GDM1 (cell line): Measurements from ENCODE around the gene RYR1.
"Not testable (repeated sequence)": the region's sequence is repeated elsewhere in the genome, so short reads cannot be mapped to it uniquely, and the experiment has no call there.

Experiments
- DNase-seq: peaks from one replicate; lab custom pipeline; 2025; lab: John Stamatoyannopoulos, UW

RYR1 gene

GRCh38 chr19:38514812-38515633 lies 81.5 kb downstream of the RYR1 start:
- peak; percentile 41 for DNase-seq

DNA sequence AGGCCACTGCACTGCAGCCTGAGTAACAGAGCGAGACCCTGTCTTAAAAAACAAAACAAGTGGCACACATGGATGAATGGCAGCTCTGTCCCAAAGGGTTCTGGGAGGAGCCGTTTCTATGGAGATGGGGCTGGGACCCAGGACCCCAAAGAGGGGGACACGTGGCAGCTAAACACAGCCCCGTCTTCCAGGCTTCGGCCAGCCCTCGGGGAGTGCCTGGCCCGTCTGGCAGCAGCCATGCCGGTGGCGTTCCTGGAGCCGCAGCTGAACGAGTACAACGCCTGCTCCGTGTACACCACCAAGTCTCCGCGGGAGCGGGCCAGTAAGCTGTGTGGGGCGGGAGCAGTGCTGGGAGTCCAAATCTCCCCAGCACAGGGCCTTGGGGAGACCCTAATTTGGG lies 82.4 kb downstream of the RYR1 start:
- no peak for DNase-seq

DNA sequence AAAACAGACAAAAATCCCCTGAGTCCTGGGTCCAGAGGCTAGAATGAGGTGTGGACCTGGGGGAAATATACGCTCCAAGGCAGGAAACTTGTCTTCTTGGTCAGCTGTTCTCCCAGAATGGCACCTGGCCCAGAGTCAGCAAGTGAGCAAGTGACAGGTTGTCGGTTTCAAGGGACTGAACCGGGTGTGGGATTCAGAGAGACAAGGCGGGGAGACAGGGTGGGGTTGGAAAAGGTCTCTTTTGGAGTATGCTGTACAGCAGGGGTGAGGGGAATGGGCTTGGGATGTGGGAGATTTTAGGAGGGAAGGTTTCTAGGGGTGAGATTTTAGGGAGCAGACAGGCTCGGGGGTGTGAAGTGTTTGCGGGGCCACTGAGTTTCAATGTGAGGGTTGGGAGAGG lies 83.3 kb downstream of the RYR1 start:
- no peak for DNase-seq

GRCh38 chr19:38517321-38517720 lies 83.8 kb downstream of the RYR1 start:
- DNase-seq = no peak

DNA sequence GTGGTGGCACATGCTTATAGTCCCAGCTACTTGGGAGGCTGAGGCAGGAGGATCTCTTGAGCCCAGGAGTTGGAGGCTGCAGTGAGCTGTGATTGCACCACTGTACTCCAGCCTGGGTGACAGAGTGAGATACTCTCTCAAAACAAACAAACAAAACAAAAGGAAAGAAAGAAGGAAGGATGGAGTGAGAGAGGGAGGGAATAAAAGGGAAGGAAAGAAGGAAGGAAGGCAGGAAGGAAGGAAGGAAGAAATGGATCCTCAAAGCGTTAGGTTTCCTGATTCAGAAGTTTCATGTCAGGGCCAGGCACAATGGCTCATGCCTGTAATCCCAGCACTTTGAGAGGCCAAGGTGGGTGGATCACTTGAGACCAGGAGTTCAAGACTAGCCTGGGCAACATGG lies 84.5 kb downstream of the RYR1 start:
- not testable (repeated sequence) for DNase-seq

GRCh38 chr19:38519168-38519567 lies 85.7 kb downstream of the RYR1 start:
- no peak for DNase-seq

GRCh38 chr19:38519988-38520387 lies 86.5 kb downstream of the RYR1 start:
- no peak for DNase-seq

- no peak for DNase-seq
These were observed 89.4 kb downstream of the RYR1 start for GRCh38 chr19:38522915-38523314.

GRCh38 chr19:38523319-38523718 lies 89.8 kb downstream of the RYR1 start:
- no peak for DNase-seq

DNA sequence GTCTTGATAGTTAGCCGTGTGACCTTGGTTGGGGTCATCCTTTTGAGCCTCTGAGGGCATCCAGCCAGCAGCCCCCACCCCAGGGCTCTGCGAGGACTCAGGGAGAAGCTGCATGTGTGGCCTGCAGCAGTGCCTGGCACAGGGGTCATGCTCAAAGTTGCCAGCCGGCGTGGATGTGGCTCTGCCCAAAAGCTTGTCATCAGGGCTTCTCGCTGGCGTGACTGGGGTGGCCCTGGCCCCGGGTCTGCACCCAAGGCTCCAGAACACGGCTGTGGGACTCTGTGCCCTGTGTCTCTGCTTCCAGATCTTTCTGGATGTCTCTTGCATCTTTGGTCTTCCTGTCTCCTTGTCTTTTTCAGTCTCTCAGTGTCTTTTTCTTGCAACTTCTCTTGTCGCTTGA lies 90.9 kb downstream of the RYR1 start:
- DNase-seq = no peak

GRCh38 chr19:38524994-38525634 lies 91.6 kb downstream of the RYR1 start:
- no peak for DNase-seq

GRCh38 chr19:38526430-38526829 lies 92.9 kb downstream of the RYR1 start:
- no peak for DNase-seq

DNA sequence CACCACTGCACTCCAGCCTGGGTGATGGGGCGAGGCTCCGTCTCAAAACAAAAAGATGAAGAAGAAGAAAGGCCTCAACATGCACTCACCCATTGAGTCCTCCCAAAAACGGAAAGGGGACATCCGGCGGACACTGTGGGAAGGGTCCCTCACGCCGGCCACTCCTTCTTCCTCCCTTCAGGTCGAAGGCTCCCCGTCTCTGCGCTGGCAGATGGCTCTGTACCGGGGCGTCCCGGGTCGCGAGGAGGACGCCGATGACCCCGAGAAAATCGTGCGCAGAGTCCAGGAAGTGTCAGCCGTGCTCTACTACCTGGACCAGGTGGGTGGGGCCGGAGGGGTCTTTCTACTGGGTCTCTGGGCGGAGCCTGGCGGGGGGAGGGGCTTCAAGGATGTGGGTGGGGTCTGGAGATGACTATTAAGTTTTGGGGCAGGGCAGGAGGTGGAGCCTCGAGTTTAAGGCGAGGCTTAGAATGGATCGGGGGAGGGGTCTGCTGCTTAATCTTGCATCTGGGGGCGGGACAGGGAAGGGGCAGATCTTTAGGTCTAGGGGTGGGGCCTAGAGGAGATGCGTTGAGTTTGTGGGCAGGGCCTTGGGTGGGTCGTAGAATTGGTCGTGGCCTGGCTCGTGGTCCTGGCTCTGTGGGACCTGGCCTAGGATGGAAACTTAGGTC lies 94.1 kb downstream of the RYR1 start:
- DNase-seq = no peak

GRCh38 chr19:38528213-38528755 lies 94.8 kb downstream of the RYR1 start:
- DNase-seq = no peak

DNA sequence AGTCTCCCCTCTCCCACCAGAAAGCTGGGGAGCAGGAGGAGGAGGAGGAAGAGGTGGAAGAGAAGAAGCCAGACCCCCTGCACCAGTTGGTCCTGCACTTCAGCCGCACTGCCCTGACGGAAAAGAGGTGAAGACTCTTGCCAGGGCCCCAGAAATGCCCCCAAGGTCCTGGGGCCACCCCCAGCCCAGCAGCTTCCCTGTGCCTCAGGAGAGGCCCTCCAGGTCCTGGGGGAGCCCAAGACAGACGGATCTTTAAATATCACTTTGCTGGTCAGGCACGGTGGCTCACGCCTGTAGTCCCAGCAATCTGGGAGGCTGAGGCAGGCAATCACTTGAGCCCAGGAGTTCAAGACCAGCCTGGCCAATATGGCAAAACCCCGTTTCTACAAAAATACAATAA lies 95.4 kb downstream of the RYR1 start:
- DNase-seq = no peak

DNA sequence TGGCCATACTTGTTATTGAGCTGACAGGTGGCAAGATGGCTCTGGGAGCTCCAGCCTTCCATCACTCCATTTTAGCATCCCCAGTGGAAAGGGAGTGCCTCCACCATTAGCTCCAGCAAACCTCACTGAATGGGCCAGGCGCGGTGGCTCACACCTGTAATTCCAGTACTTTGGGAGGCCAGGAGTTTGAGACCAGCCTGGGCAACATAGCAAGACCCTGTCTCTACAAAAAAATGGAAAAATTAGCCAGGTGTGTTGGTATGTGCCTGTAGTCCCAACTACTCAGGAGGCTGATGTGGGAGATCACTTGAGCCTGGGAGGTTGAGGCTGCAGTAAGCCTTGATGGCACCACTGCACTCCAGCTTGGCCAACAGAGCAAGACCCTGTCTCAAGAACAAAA lies 98.0 kb downstream of the RYR1 start:
- no peak for DNase-seq

DNA sequence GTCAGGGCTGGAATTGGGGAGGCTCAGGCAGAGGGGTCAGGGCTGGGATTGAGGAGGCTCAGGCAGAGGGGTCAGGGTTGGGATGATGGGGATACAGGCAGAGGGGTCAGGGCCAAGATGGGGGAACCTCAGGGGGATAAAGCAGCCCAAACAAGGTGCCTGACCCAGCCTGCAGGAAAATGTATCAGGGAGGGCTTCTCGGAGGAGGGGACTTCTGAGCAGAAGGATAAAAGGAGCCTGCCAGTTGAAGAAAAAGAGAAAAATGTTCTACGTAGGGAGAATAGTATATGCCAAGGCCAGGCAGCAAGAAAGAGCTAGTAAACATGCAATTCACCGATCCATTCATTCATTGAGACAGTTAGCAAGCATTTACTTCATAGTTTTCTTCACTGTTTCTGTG lies 99.4 kb downstream of the RYR1 start:
- DNase-seq = no peak

- no peak for DNase-seq
These were observed 101.1 kb downstream of the RYR1 start for GRCh38 chr19:38534574-38534973.

GRCh38 chr19:38535212-38535611 lies 101.7 kb downstream of the RYR1 start:
- DNase-seq = no peak

DNA sequence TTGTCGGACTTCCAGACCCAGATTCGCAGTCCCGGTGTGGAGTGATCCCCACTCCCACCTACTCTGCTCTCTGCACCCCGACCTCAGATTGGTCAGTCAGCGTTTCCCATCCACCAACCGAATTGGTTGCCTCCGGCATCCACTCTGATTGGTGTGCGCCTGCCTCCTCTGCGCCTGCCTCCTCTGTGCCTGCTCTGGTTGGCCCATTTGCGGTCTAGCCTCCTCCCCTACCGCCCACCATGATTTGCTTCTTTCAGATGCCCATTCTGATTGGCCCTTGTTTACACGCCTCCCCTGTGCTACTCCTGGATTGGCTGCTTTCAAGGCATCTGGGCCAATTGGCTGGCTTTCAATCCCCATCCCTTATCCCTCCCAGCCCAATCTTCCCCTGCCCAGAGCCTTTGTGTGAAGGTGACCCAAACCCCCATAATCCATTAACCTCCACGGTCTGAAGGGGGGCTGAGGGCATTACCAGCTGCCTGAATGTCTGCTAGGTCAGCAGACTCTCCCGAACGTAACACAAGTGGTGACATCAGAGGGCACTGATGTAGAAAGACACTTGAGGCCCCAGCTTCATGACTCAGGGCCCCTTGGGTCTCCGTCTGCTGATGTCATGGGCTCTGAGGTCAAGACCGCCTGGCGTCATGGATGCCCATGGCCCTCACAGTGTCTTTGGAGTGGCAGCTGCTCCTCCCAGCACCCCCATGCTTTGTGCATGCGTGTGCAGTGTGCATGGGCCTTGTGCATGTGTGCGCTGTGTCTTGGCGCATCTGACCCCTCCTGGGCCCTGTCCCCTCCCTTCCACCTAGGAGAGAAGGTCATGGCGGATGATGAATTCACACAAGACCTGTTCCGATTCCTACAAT lies 103.8 kb downstream of the RYR1 start:
- DNase-seq = no peak

DNA sequence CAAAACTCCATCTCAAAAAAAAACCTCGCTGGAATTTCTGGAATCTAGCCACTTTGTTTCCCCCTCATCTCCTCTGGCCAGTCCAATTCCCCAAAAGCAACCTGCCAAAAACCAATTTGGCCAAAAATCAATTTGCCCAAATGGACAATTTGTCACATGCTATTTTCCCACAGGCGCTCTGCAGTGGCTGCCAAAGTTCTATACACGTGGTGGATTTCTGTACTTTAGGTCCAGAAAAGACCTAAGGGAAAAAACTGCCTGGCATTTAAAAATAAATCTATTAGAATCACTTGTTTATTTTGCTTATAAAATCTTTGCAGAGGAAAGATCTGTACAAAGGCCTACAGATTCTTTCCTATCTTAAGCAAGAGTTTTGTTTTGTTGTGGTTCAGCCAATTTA lies 104.9 kb downstream of the RYR1 start:
- no peak for DNase-seq
